Dermis blood vessel endothelial cell (primary cell): ENCODE data around the gene ENOX1. TPM values are rescaled to one million over a fixed set of nuclear protein-coding genes. Genes with fewer than 3 reads are reported as not detected.

Source experiments
- DNase-seq: peaks from one replicate; pipeline ENCODE4 v3.0.0; 2010
- total RNA-seq: library from RNA; depleted of rRNA; stranded (reverse); fragments of >200 nt; gene quantifications from 2 replicates; pipeline ENCODE4 v1.2.3, GENCODE V29; 2014

The ENOX1 gene
- total RNA-seq, 1 donor from 2014 or later, result 2.0 TPM

DNA sequence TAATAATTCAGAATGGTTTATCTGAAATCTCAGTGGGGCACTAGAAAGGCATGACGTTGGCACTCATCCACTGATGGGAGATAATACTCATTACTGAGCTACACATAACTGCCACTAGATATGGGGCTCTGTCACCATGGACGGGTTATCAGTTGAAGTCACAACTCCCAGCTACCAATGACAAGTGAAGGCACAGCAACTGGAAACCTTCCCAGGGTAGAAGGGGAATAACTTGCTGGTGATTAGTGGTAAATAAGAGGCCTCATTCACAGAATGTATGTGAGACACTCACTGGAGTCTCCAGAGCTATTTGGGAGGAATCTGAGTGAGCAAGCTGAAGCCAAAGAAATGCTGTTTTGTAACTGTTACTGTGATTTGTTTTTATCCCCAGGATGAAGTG is 249.6 kb downstream of the ENOX1 start:
- DNase-seq, result no peak

DNA sequence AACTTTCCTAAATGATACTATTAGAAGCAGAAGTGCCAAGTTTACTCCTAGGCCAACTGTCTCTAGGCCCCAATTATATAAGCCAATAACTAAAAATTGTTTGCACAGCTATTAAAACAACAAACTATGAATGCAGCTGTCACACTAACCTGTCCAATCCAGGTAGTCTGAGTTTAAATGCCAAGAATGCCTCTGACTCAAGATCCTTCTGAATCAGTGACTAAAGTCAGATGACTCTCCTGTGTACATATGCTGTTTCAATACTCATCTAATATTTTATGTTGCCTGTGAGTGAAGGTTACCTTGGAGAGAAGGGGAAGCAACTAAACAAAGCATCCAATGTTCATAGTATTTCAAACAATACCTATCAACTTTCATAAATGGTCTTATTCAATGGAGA is 257.0 kb downstream of the ENOX1 start:
- no peak for DNase-seq

DNA sequence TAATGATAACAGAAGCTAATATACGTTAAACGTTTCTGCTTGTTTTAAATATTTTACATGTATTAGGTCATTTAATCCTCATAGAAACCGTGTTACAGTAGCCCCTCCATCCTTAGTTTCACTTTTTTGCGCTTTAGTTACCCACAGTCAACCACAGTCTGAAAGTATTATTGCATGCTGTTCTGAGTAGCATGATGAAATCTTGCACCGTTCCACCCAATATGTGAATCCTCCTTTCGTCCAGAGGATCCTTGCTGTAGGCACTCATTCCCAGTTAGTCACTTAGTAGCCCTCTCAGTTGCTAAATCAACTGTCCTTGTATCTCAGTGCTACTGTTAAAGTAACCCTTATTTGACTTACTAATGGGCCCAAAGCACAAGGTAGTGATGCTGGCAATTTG is 257.8 kb downstream of the ENOX1 start:
- no peak for DNase-seq

DNA sequence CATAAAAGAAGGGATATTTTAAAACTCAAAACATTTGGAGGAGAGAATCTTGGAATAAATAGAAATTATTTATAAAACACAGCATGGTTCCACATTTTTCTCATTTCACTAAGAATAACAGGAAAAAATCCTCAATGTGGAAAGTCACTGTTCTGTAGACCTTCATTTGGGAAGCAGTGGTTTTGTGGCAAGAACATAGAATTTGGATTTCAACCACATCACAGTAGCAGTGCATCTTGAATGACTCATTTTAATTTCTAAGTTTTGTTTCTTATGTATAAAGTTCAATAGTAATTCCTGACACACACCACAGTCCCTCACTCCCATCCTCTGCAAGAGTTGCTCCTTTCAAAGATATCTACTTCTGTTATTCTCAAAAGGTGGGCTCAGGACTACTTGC is 264.0 kb downstream of the ENOX1 start:
- no peak for DNase-seq

DNA sequence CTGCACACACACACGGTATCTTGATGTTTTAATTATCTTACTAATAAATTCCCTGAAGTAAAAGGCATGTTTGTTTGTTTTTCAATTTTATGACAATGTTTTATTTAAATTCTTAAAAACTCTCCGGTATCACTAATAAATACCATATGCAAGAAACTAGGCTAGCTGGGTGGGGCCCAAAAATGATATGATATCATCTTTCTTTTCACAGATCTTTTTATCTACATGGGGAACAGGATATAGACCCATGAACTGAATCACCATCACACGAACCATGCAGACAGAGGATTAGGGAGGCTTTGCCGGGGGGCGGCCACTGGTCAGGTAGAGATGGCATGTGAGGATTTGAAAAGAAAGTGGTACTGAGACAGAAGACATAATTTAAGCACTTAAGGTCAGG is 266.4 kb downstream of the ENOX1 start:
- DNase-seq, result no peak

DNA sequence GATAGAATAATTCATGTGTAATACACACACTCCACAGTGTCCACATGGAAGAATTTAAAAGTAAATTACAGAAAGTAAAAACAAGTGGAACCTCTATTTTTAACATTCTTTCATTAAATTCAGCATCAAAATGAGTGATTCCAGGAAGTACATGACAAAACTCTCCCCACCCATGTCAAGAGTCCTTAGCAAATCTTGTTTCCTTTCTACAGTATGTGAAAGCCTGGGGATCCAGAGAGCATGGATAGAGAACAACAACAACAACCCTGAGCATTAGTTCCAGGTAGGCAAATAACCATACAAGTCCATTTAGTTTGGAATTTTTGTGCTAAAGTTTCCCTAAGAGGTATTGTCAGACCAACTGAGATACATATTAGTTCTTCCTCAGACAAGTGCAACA is 267.9 kb downstream of the ENOX1 start:
- no peak for DNase-seq

DNA sequence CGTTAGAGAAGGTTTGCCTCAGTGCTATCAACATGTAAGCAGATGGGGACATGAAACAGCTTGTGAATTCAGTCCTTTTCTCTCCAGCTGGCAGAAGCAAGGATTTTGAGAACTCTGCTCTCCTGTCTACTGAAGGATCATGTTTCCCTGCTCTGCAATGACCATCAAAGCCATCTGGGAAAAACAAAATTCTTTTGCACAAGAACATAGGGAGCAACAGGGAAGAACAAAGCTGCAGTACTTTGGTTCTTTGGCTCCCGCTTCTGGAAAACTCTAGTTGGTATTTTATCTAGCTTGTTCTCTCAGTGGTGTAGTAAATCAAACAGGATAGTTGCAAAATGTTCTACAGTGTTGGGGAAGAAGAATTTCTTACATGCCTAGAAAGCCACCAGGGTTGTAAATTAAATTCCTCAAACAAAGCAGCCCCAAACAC is 270.4 kb downstream of the ENOX1 start:
- no peak for DNase-seq

DNA sequence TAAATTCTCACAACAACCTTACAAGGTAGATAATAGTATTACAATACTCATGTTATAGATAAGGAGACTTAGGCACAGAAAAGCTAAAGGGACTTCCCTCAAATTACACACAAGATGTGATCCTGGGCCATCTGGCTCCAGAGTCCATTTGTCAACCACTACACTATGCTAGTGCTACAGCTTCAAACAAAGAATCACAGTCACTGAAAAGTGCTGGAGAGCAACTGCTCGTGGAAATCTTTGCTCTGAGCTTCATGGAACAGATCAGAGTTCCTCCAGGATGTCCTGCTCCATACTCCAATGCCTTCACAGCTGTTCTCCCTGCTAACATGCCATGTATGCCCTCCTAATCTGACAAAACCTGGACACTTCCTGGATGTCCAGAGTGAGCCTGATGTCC is 271.2 kb downstream of the ENOX1 start:
- no peak for DNase-seq

DNA sequence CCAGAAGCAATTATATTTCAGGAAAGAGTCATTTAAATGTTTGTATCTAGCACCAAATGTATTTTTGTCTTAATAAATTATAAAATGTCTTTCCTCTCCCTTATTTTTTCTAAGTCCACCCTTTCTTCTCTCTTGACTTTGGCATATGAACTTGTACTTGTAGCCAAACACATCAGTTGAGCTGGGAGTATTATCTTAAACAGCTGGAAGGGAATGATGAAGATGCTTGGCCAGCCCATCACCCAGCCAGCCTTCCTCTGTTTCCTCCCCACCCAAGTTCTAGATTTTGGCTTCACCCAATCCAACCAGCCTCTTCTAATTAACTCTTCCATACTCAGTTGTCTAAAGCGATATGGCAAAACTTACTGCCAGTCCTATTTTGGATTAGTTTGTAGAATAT is 272.5 kb downstream of the ENOX1 start:
- DNase-seq, result no peak

DNA sequence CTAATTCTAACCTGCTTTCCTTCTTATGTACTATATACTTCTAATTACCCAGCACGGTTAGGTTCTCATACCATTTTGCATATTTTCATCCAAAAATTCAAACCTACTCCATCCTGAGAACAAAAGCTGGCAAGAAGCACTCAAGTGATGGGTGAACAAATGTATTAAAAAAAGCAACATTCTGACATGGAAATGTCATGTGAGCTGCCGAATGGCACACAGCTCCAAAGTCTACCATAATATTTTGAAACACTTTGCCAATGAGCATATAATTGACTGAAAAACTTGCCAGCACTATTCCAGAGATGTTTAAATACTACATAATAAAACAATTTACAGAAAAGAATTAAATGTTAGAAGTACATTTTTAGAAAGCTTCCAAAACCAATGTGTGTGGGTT is 274.6 kb downstream of the ENOX1 start:
- DNase-seq, result no peak

DNA sequence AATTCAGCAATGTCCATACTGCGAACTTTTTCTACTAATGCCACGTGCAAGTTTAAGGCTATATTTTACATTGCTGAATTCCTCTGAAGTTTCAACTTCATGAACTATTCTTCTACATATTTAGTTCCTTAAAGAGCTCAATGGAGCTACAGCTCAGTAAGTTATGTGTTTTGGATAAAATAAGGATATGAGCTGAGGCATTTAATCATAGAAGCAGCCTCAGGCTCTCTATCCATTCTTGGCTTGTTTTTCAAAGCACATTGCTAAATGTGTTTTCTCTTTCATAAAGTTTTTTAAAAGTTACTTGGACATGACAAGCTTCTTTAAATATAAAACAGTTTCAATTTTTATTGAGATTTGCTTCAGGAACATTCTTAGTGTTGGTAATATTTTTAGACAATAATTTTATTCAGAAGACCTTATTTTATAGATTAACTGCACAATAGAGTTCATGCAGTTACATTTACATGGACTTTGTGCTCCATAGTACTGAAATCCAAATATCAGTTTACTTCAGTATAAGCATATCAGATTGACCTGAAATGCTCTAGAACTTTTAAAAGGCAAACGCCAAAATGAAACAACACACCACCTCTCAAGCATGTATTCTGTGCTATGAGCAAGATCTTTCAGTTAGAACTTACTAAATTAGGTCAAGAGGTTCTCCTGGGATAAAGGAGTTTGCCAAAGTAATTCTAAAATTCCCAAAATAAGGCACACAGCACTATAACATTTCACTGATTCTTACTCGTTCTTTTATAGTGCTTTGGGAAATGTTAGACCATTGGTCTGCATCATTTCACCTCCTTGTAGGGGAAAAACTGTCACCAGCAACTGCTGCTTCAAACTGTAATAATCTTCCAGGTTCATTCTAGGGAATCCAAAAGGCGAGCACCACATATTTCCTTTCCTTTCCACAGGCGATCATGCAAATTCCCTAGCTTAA is 275.5 kb downstream of the ENOX1 start:
- no peak for DNase-seq

DNA sequence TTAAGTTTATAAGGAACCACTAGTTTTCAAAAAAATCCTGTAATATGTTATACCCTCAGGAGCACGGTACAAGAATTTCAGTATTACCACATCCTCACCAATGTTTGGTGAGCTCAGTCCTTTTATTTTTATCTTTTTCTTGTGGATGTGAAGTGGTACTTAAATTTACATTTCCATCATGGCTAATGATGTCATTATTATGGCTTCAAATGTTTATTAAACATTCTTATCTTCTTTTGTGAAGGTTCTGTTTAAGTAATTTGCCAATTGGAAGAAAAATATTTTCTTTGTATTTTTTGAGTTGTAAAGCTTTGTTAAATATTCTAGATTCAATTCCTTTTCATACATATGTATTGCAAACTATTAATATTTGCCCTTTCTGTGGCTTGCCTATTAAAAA is 291.0 kb downstream of the ENOX1 start:
- DNase-seq, result no peak

DNA sequence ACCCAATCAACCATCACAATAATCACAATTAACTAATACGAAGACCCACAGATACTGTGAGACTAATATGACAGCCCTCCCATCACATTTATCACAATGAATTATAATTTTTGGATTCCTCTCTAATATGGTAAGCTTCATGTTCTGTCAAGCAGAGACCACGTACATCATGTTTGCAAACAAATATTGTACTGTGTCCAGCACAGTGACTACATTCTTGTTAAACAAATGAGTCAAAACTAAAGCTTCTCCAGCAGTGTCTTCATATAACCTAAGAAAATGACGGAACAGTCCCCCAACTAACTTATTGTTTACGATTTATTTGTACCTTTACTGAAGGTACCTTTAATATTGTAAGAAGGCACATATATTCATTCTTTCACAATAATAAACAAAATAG is 292.6 kb downstream of the ENOX1 start:
- DNase-seq, result no peak

DNA sequence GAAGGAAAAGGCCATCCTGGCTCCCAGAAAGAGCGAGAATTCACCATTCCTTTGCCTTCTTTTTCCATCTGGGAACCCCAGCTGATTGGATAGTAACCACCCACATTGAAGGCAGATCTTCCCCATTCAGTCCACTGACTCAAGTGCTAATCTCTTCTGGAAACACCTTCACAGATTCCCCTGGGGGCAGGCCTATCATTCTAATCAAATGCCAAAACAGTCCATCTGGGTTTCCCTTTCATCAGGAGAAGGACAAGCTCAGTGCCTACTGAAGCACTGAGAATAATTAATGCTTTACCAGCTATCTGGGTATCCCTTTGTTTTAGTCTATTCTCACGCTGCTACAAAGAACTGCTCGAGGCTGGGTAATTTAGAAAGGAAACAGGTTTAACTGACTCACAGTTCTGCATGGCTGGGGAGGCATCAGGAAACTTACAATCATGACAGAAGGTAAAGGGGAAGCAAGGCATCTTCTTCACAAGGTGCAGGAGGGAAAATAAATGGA is 293.2 kb downstream of the ENOX1 start:
- DNase-seq, result no peak

DNA sequence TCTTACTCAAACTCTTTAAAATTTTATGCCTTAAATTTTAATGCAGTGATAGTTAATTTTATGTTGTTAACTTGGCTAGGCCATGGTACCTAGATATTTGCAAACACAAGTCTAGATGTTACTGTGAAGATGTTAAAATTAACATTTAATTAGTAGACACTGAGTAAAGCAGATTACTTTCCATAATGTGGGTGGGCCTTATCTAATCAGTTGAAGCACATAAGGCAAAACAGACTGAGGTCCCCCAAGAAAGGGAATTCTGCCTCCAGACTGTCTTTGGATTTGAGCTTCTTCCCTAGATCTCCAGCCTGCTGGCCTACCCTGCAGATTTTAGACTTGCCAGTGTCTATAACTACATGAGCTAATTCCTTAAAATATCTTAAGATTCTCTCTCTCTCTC is 294.0 kb downstream of the ENOX1 start:
- DNase-seq, result no peak

DNA sequence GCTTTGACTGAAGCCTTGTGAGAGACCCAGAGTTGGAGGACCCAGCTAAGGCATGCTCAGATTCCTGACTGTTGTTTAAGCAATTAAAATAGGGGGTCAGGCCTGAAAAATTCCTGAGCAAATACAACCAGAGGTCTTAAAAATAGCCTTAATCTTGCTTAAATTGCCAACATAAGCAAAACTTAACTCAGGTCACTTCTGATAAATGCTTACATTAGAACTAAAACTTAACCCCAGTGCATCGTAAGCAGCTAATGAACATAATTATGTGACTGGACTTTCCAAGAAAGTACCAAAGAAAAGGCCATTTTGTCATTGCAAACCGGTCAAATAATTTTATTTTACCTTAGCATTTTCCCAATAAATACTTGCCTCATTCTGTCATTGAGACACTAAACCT is 294.5 kb downstream of the ENOX1 start:
- no peak for DNase-seq

DNA sequence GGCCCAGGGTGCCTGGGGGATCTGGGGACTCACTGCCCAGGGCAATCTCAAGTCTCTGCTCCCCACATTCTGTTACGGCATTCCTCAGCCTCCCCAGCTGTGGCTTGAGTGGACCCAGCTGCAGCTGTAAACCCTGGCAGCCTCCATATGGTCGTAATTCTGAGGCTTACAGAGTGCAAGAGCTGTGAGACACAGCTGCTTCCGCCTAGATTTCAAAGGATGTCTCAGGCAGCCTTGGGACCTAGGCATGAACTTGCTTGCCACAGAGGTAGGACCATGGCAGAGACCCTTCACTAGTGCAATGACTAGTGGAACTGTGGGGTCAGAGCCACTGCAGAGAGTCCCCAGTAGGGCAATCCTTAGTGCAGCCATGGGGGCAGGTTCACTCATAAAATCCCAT is 297.5 kb downstream of the ENOX1 start:
- no peak for DNase-seq

DNA sequence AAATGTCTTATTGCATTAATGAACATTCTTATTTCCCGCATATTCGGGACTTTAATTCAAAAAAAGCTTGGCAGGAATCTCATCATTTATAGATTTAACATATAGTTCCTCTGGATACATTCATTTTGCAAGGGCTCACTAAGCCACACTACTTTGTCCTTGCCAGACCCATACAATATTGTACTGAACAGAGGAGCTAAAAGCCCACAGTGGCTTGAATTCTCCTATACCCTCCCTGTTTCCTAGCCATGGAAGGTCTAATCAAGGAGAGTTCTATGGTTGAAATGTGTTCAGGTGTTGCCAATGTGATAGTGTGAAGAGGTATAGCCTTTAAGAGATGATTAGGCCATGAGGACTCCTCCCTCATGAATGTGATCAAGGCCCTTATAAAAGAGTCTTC is 298.9 kb downstream of the ENOX1 start:
- no peak for DNase-seq

DNA sequence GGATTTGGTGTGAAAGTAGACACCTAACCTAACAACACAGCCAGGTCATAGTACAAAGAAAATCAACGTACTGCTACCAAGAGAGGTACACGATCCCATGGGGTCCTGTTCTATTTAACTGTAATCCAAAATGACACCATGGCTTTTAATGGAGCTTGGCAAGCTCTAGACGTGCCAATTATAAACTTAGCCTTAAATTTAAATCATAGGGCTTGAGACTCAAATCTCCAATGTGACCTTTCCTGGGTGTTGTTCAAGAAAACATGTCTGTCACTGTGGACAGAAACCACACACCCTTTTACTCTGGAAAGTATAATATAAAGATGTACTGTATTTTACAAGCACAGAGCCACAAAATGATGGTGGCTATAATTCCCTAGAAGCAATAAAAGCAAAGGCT is 299.3 kb downstream of the ENOX1 start:
- no peak for DNase-seq

DNA sequence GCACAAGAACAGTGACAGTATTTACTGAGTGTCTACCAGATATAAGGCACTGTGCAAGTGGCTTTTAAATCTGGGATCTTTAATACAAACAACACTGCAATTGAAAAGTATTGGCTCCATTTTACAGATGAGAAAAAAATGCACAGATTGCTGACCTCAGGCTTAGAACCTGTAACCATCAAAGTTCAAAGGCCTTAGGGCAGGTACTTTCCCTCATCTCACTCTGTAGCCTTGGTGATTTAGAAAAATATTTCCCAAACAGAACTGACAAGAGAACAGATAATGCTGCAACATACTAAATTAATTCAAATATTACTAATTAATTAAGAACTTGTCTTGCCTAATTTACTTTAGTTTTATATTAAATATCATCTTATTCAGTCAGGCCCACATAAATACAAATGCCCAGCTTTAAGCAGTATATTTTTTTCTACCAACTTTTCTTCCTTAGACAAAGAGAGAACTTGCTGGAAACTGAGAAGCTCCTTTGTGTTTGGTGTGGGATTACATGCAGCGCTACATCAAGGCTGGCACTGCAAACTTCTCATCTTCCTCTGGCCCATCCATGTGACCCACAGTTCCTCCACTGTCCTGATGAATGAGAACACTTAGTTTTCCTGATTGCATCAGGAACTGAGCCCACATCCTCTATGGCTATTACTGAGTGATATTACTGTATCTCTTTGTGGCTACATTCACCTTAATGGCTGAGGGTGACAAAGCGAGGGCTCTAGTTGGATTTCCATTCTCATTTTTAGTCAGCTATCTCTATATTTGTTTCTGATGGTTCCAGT is 302.1 kb downstream of the ENOX1 start:
- no peak for DNase-seq

DNA sequence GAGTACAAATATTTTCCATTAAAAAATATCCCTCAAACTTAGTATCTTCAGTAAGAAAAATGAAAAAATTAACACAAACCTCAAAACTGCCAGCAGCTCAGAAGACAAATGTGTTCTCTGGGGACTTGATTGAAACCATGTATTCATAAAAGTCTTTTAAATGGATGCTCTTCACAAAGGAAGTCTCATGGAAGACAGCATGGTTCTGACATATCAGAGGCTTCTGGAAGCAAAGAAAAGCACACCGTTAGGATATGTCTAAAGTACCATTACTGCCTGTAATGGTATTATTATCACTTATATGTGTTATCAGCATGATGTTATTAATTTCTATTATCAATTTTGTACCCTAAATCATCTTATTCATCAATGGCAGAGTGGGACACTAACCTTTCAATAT is 302.8 kb downstream of the ENOX1 start:
- DNase-seq, result no peak

DNA sequence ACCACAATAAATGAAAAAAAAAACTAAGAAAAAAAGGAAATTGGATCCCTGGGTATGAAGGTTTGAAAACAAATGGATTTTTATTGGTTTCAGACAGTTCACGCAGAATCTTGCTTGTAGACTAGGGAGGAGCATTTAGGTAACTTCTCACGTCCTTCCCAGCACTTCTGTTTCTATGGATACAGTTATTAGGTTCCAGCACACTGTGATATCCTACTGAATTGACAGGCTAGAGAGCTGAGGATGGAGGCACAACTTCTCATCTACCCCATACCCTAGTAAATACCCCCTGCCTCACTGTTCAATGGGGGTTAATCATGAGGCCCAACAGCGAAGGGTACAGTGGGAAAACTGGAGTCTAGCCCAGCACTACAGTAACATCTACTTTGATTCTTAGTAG is 304.1 kb downstream of the ENOX1 start:
- DNase-seq, result no peak

DNA sequence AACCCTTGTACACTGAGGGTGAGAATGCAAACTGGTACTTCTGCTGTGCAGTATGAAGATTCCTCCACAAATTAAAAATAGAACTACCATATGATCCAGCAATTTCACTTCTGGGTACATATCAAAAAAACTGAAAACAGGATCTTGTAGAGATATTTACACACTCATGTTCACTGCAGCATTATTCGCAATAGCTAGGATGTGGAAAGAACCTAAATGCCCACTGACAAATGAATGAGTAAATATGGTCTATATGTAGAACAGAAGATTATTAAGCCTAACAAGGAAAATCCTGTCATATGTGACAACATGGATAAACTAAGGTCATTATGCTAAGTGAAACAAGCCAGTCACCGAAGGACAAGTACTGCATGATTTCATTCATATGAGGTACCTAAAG is 304.7 kb downstream of the ENOX1 start:
- no peak for DNase-seq

DNA sequence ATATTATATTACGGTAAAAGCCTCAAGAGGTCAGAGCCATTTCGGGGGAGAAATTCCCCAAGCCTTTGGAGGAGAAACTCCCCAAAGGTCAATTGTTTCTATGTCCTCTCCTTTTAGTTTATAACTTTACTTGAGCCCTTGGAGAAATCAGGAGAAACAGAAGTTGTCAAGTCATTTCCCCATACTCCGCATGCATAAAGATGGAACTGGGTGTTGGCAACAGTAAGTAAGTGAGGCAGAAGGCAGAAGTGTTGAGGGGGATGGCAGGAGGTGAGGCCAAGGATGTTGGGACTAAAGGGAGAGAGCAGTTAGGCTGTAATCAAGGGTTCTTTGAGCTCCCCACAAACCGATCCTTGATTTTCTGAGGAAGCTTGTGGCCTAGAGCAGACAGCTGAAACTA is 307.9 kb downstream of the ENOX1 start:
- no peak for DNase-seq
